Neutrophil (primary cell): ENCODE data around the gene DNAJC9.

Experiments used
- H3K27ac ChIP-seq: fragments of 200-600 bp; sonication (generic); 2 replicates; pipeline ENCODE4 v1.5.1; 2016; ENCODE audit warnings: mild to moderate bottlenecking, moderate library complexity
- H3K27me3 ChIP-seq: fragments of 200-600 bp; sonication (generic); 2 replicates; pipeline ENCODE4 v1.6.0; 2016; ENCODE audit warnings: mild to moderate bottlenecking
- H3K36me3 ChIP-seq: fragments of 200-600 bp; sonication (generic); 2 replicates; pipeline ENCODE4 v1.5.1; 2017
- H3K4me1 ChIP-seq, 2 experiments: fragments of 200-600 bp in 1 of 2; sonication (generic) in 1 of 2; 1 replicate in 1 of 2; 2 replicates in 1 of 2; pipeline versions ENCODE4 v1.5.1 to v1.6.1; 2013 to 2016; ENCODE audit warnings: low read depth in 1 of 2, low read length in 1 of 2, mild to moderate bottlenecking in 1 of 2, moderate library complexity in 1 of 2; ENCODE audit not compliant: control insufficient read depth in 1 of 2, insufficient read depth in 1 of 2
- H3K4me3 ChIP-seq, 2 experiments: fragments of 200-600 bp in 1 of 2; sonication (generic) in 1 of 2; 1 replicate in 1 of 2; 2 replicates in 1 of 2; pipeline ENCODE4 v1.5.1; 2013 to 2016; ENCODE audit warnings: low read depth in 1 of 2, low read length in 1 of 2, mild to moderate bottlenecking in 1 of 2, moderate library complexity in 1 of 2
- H3K9me3 ChIP-seq: fragments of 200-600 bp; sonication (generic); 2 replicates; pipeline ENCODE4 v1.5.1; 2016
- CTCF ChIP-seq: fragments of 200-600 bp; sonication (generic); IDR thresholded peaks from 2 replicates; pipeline ENCODE4 v1.5.1; 2016; ENCODE audit warnings: antibody characterized with exemption

The DNAJC9 gene

DNA sequence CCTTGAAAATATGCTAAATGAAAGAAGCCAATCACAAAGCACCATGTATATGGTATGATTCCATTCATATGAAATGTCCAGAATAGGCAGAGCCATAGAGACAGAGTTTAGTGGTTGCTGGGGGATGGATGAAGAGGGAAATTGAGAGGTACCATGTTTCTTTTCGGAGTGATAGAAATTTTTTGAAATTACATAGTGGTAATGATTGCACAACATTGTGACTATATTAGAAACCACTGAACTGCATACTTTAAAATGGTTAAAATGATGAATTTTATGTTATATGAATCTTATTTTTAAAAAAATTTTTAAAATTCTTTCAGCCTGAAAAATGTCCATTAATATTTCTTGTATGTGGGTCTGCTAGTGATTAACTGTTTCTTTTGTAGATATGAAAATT lies 26.1 kb downstream of the DNAJC9 start:
- no peaks in the 10 kb centered on the region for H3K4me1 ChIP-seq
- no peaks in the 10 kb centered on the region for H3K9me3 ChIP-seq
- H3K27ac ChIP-seq, result no peak overlapping the region
- no peak overlapping the region for H3K4me3 ChIP-seq
- no peak for TF ChIP-seq CTCF
- H3K36me3 ChIP-seq, result peaks cover 19% of the 10 kb centered on the region
- H3K27me3 ChIP-seq, result no peaks in the 10 kb centered on the region

GRCh38 chr10:73219384-73219783 lies 27.7 kb downstream of the DNAJC9 start:
- Histone ChIP-seq H3K27ac (no peak overlapping the region), H3K36me3 (peaks cover 19% of the 10 kb centered on the region)
- TF ChIP-seq CTCF, result no peak

DNA sequence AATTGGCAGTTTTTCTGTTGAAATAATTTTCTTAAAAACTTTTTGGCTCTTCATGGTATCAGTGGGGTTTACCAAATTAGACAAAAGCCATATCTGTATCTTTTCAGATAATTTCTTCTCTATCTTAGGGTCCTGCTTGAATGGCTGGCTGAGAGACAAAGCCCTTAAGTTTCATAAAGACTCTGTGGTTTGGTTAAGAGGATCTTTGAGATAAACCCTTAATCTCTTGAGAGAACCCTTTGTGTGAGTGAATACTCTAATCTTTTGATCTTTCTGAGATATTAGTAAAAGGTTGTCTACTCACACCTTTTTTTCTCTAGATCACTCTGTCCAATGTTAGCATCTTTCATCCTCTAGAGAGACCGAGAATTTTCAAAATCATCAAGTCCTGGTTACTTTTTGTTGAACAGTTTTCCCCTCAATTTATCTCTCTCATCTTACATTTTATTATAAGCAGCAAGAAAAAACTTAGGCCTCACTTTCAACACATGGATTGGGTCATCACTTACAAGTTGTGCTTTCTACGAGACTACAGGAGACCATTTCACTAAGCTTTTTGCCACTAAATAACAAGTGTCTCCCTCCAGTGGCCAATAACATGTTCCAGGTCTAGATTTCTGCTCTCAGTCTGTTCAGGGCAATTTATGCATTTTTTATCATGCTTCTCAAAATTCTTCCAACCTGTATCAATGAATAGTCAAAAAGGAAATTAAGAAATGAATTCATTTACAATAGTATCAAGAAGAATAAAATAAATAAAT lies 28.4 kb downstream of the DNAJC9 start:
- TF ChIP-seq CTCF, result no peak
- Histone ChIP-seq H3K36me3 (peaks cover 19% of the 10 kb centered on the region), H3K9me3 (no peaks in the 10 kb centered on the region), H3K27me3 (no peaks in the 10 kb centered on the region), H3K4me3 (no peak overlapping the region), H3K4me1 (no peaks in the 10 kb centered on the region), H3K27ac (no peak overlapping the region)

More at GRCh38 chr10:73219384-73219783, 27.7 kb downstream of the DNAJC9 start:
- Histone ChIP-seq H3K27me3 (no peaks in the 10 kb centered on the region), H3K4me3 (no peak overlapping the region), H3K4me1 (no peaks in the 10 kb centered on the region), H3K9me3 (no peaks in the 10 kb centered on the region)

DNA sequence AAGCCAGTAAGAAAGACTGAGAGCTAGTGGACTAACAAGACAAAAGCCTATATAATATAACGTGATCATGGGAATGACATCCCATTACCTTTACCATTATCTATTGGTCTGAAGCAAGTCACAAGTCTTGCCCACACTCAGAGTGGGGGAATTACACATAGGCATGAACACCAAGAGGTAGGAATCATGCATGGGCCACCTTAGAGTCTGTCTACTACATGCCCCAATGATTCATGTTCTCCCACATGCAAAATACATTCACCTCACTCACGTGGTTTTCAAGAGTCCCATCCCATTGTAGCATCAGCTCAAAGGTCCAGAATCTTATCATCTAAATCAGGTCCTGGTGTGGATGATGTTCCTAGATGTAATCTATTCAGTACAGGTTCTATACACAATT lies 29.4 kb downstream of the DNAJC9 start:
- H3K9me3 ChIP-seq, result no peaks in the 10 kb centered on the region
- no peak overlapping the region for H3K27ac ChIP-seq
- H3K27me3 ChIP-seq, result no peaks in the 10 kb centered on the region
- no peaks in the 10 kb centered on the region for H3K4me1 ChIP-seq
- TF ChIP-seq CTCF, result no peak
- peaks cover 19% of the 10 kb centered on the region for H3K36me3 ChIP-seq
- H3K4me3 ChIP-seq, result no peak overlapping the region

DNA sequence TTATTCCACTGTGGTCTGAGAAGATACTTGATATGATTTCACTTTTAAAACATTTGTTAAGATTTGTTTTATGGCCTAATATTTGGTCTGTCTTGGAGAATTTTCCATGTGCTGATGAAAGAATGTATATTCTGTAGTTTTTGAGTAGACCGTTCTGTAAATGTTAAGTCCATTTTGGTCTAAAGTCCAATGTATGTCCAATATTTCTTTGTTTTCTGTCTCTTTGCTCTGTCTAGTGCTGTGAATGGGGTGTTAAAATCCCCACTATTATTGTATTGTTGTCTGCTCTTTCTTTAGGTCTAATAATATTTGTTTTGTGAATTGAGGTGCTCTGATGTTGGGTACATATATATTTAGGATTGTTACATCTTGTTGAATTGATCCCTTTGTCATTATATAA lies 31.3 kb downstream of the DNAJC9 start:
- no peaks in the 10 kb centered on the region for H3K27me3 ChIP-seq
- no peak for TF ChIP-seq CTCF
- no peak overlapping the region for H3K27ac ChIP-seq
- H3K4me3 ChIP-seq, result no peak overlapping the region
- H3K9me3 ChIP-seq, result no peaks in the 10 kb centered on the region
- no peaks in the 10 kb centered on the region for H3K4me1 ChIP-seq
- H3K36me3 ChIP-seq, result peaks cover 22% of the 10 kb centered on the region
